NCI-H146 treated with DMSO at 0.1 percent for 48 hours (cell line): Measurements from ENCODE around the gene DDX4.
"Not testable (repeated sequence)": the region's sequence is repeated elsewhere in the genome, so short reads cannot be mapped to it uniquely, and the experiment has no call there.

ENCODE experiments used
- DNase-seq: peaks from one replicate; lab custom pipeline; 2025; ENCODE audit not compliant: unreplicated experiment; lab: John Stamatoyannopoulos, UW

Gene DDX4

DNA sequence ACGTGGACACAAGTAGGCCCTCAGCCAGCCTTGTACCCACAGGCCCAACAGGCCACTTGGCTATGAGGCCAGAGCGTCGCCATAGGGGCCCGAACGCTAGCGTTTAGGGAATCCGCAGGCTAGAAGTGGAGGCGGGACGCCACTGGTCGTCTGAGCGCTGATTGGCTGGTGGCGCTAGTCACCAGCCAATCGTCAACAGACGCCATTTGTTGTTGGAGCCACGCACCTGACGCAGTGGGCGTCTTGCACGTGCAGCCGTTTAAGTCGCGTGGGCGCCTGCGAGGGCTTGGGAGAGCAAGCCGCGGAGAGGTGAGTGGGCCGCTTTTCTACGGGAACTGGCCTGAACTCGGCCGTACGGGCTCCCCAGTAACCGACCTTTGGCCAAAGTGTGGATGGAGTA lies at the start of gene DDX4:
TSS of gene DDX4 (plus strand) at position 269 of the 400 bp plus-strand sequence. CDS start 903 bp downstream, outside the sequence.
- no peak for DNase-seq

DNA sequence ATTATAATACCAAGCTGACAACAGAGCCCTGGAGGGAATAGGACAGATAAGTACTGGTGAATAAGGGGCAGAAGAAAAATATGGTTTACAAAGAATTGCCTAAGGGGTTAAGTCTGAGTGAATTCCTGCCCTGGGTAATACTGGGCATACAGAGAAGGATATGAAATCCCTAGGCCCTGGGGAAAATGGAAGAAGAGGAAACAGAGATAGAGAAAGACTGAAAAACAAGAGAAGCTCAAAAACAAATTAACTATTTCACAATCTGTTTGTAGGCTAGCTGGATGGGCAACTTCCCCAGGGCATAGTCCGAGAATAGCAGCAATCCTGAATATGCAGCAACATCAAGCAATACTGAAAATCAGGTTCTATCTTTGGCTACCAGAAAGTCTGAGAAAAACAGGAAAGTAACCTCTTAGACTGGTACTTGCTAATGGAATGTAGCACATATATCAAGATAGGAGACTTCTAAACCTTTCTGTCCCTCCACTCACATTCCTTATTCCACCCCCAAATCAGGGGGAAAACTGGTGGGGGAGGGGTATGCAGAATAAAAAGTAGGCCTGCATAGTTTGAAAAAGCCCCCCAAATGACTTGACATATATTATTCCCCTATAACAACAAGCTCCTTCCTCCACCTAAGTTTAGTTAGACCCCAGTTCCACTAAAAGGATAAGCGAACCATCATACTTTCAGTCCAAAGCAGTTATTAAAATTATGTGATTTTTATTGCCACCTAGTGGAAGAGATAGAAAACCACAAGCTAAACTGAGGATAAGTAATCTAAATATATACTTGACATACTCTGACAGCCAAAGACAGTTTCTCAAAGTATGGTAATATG lies 46.4 kb upstream of the DDX4 start:
- DNase-seq: peak; percentile 52

DNA sequence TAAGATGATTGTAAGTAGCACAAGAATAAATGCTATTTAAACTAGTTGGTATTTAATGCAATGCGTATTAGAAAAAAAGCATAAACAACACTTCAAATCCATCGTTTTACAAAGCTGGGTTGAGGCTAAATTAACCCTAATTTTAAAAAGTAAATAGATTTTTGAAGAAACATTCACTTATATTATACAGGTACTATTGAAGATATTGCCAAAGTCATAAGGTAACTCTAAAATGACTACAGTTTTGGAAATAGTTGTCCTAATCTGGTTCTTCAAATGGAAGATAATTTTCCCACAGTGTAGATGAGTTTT lies 45.8 kb upstream of the DDX4 start:
- DNase-seq: no peak

DNA sequence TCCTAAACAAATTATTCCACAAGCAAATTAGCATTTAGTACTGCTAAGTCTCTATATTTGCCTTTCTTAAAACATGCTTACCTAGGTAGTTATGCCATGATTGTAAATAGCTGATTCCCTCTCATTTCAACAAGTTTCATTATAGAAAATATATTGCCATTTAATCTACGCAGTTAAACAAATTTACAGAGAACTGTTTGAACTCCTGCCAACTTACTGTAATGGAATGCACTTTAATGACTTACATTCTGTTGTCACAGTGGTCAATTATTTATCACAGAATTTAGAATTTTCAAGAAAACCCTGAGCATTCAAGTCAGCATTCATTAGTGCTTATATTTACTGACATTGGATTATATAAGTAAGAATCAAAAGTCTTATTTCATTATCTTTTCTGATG lies 45.4 kb upstream of the DDX4 start:
- no peak for DNase-seq

GRCh38 chr5:55694152-55694830 lies 43.6 kb upstream of the DDX4 start:
- peak; percentile 34 for DNase-seq

DNA sequence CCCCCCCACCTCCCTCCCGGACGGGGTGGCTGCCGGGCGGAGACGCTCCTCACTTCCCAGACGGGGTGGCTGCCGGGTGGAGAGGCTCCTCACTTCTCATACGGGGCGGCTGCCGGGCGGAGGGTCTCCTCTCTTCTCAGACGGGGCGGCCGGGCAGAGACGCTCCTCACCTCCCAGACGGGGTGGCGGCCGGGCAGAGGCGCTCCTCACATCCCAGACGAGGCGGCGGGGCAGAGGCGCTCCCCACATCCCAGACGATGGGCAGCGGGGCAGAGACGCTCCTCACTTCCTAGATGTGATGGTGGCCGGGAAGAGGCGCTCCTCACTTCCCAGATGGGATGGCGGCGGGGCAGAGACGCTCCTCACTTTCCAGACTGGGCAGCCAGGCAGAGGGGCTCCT lies 41.2 kb upstream of the DDX4 start:
- not testable (repeated sequence) for DNase-seq

DNA sequence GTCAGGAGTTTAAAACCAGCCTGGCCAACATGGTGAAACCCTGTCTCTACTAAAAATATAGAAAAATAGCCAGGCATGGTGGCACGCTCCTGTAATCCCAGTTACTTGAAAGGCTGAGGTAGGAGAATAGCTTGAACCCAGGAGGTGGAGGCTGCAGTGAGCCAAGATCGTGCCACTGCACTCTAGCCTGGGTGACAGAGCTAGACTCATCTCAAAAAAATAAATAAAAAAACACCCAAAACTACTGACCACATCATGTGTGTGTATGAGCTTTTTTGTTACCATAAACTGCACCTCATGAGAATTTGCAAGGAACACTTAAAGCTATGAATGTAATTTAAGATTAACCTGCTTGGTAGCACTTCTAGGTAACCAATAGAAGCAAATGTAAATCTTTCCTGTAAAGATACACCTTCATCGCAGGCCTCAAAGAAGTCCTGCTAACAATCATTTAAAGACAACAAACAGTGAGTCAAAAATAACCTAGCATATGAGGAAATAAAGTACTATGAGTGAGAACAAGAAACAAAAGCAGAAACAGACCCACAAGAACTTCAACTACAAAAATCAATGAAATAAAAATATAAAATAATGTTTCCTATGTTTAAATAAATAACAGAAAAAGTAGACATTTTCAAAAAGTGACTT lies 38.7 kb upstream of the DDX4 start:
- DNase-seq: no peak

DNA sequence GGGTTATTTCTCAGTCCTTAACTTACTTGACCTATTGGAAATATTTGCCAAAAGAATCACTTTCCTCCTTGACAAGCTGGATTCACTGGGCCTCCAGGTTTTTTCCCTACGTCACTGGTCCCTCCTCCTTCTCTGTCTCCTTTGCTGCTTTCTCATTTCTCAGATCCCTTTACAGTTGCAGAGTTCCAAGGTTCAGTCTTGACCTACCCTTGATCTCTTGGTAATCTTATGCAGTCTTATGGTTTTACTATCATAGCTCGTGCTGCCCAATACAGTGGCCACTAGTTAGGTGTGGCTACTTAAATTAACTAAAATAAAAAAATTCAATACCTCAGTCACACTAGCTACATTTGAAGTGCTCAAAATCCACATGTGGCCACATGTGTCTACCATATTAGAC lies 37.1 kb upstream of the DDX4 start:
- no peak for DNase-seq

GRCh38 chr5:55701462-55702103 lies 36.3 kb upstream of the DDX4 start:
- DNase-seq: no peak

- DNase-seq: no peak
Observed at GRCh38 chr5:55702598-55703345, 35.1 kb upstream of the DDX4 start.

DNA sequence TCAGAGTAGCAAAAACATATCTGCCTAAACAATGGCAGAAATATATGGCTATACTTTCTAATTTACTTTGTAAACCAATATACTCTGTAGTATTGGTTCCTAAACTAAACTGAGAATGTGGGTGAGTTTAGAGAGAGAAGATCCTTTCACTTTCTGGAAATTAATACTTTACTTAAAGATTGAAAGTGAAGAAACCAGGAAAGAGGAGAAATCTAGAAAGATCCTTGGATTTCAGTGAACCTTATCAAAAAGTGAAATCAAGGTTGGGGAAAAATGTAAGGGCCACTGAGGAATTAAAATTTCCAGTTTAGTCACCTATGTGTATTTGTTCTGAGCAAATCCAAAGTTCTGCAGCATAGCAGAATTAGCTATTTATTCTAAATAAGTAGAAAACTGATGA lies 31.6 kb upstream of the DDX4 start:
- DNase-seq: no peak

DNA sequence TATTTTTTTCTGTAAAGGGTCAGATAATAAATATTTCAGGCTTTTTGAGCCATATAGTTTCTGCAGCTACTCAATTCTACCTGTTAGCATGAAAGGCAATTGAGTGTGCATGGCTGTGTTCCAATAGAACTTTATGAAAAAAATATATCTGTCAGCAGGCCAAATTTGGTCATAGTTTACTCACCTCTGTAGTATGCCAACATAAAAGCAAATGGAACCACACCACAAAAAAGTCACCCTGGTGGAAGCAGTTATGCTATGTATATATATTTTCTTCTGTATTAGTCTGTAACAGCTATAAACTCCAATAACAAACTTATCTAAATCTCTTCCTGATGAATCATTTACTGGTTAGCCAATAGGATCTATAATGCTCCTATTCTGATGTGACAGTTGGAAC lies 29.1 kb upstream of the DDX4 start:
- DNase-seq: no peak

DNA sequence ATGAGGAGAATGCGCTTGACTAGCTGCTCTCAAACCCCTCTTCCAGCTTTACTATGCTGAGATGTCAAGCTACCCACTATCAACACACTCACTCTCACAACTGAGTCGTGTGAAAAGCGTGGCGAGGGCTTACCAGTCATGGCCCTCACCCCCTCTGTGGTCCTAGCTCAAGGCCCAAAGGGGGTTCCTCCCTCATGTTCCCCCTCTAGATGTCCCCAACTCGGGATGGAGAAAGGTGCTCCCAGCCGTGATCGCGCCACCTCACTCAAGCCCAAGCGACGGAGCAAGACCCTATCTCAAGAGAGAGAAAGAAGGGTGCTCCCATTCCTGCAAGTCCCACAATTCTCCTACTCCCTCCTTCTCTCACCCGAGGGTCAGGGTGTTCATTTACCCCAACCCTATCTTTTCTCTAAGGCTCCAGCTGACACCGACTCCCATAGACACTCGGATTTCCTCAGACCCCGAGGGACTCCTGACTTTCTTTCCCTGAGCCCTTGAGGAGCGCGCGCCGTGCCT lies 26.3 kb upstream of the DDX4 start:
- no peak for DNase-seq

DNA sequence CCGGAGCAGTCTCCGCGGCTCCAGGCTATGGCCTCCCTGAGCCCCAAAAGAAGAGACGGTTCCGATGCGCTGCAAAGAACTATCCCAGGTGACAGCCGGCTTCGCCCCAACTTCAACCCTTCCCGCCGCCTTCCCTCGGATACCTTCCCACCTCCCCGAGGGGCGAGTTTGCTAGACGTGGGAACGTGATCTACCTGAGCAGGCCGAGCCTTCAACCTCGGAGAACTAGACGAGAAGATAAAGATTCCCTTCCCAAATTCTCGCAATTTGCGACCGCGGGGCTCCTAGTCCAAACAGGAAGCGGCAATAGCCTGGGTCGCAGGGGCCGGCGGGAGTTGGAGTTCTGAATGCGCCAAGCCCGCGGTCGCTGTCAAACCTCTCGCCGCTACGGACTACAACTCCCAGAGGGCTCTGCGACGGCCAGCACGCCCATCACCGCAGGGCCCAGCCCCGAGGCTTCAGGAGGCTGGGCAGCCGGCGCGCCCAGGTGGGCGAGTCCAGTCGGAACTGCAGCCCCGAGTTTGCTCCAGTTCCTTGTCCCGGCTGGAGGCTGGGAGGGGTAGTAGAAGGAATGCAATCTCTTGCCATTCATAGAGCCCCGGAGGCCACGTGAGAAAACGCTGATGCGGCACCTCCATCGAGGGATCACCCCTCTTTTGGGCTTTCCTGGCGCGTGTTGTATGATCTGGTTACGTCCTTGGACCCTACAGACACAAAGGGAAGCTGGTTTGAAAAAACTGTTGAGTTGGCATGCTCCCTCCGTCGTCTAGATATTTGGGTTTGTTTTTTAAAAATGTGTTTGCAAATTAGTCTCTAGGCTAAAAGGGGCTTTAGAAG lies 25.6 kb upstream of the DDX4 start, which contains the start of gene SLC38A9:
TSS of gene SLC38A9 (minus strand) at position 302 of the 837 bp plus-strand sequence. CDS start 14,366 bp downstream, outside the sequence.
- peak; percentile 89 for DNase-seq

DNA sequence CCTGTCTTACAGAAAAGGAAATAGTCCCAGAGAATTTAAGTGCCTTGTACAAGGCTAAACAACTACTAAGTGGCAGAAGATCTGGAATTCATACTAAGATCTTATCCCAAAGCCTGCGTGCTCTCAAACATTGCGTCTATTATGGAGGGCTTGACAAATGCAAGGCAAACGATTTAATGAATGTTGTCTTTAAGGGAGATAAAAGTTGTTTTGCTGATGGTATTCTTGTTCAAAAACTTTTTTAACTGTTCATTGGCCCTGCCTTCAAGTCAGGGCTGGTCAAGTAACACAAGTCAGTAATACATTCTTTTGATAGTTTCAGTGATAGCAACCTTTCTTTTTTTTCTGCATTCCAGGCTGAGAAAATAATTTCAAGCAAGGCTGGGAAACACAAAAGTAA lies 24.0 kb upstream of the DDX4 start:
- no peak for DNase-seq

DNA sequence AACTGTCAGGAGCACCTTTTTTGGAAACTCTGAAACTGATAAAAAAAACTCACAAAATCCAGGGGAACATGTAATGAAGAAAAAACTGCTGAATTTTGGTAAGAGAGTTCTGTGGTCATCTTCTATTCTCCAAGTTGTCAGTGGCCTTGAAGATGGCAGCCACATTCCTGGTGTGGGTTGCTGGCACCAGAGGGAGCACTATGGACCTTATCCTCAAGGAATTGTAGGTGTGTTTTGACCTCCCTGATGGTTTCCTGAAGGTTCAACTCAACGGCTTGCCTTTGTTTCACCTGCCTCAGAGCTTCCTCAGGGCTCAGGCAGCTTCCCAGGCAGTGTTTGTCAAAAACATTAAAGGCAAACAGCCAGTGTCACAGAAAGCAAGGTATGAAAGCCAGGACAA lies 23.5 kb upstream of the DDX4 start:
- no peak for DNase-seq

GRCh38 chr5:55714749-55715148 lies 23.1 kb upstream of the DDX4 start:
- no peak for DNase-seq

- DNase-seq: no peak
Observed at GRCh38 chr5:55715519-55716078, 22.3 kb upstream of the DDX4 start.

DNA sequence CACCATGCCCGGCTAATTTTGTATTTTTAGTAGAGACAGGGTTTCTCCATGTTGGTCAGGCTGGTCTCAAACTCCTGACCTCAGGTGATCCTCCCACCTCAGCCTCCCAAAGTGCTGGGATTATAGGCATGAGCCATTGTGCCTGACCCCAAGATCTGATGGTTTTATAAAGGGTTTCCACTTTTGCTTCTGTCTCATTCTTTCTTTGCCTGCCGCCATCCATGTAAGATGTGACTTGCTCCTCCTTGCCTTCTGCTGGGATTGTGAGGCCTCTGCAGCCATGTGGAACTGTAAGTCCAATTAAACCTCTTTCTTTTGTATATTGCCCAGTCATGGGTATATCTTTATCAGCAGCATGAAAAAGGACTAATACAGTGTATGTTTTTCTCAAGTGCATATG lies 18.8 kb upstream of the DDX4 start:
- not testable (repeated sequence) for DNase-seq
